HG03457 (cell line): ENCODE measurements around the gene KLHL13.

Source experiments
- ATAC-seq: cut with Tn5 transposase; IDR thresholded peaks from one replicate; pipeline ENCODE4 v1.9.1; 2021; ENCODE audit warnings: moderate number of reproducible peaks; ENCODE audit not compliant: unreplicated experiment

KLHL13 gene

DNA sequence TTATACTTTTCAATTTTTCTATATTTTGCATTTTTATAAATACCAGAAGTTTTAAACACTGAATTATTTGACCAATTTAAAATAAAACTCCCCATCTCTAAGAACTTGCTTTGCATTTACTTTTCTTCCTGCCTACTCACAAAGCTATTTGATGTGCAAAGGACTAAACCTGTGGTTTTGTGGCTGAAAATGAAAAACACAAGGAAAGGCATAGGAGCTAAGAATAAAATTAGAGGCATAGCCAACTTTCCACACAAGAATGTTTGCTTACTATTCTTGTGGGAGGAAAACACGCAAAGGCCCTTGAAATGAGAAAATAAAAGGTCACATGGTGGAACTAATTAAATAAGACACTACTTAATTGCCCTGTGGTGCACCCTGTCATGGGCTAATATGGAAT is 221.2 kb downstream of the KLHL13 start:
- ATAC-seq, result no peak

- ATAC-seq, result no peak
Measured at GRCh38 chrX:117892469-117892868, 224.1 kb downstream of the KLHL13 start.

DNA sequence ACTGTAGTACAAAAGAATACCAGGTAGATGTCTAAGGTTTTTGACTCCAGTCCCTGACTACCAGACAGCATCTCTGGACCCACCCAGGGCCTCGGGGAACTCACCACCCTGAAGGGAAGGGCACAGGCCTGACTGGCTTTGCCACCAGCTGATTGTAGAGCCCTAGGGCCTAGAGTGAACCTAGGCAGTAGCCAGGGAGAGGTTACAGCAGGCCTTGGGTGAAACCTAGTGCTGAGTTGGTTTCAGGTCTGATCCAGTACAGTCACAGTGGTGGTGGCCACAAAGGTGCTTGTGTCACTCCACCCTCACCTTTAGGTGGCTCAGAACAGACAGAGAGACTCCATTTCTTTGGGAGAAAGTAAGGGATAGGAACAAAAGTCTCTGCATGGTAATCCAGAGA is 244.8 kb downstream of the KLHL13 start:
- ATAC-seq, result no peak

- no peak for ATAC-seq
Measured at GRCh38 chrX:117860517-117860916, 256.1 kb downstream of the KLHL13 start.

DNA sequence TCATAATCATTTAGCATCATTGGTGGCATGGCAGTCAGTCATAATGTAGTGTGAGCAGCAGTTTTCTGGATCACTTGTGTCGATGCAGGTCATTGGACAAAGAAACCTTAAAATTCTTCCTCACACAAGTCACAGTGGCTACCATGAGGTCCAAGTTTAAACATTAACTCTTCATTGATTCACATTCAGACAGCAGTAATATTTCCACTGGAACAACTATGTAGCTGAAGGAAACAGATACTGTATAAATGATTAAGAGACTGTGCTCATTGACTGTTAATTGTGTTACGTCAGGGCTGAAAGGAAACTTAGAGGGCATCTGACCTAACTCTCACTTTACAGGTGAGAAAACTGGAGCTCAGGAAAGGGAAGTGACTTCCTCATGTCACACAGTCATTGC is 261.8 kb downstream of the KLHL13 start:
- no peak for ATAC-seq

DNA sequence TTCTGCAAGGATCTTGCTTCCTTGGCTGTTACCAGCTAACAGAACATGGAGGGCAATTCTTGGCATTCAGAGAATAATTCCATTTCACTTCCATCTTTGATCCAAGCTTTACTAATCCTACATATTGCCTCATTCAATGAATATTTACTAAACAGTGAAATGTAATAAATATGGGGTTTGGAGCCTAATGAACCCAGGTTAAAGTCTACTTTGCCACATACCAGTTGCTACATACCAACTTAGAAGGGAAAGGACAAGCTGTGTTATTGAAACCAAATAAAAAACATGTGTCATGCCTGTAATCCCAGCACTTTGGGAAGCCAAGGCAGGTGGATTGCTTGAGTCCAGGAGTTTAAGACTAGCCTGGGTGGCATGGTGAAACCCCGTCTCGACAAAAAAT is 265.6 kb downstream of the KLHL13 start:
- no peak for ATAC-seq
